Stomach (tissue), 9 donors: ENCODE data around the gene PKD1L1. TPM values are rescaled to one million over a fixed set of nuclear protein-coding genes. Genes with fewer than 3 reads are reported as not detected.

Source experiments
- DNase-seq, 2 donors: peaks; one replicate each; pipeline versions ENCODE4 v3.0.0 to v3.0.0-alpha.2; 2013 to 2019
- H3K27ac ChIP-seq, 5 donors: fragments of 200-600 bp in 4 of 5; sonication (generic) in 4 of 5; one replicate each; pipeline ENCODE4 v1.5.1; 2013 to 2019; ENCODE audit warnings: mild to moderate bottlenecking in 1 of 5, moderate library complexity in 1 of 5
- H3K27me3 ChIP-seq, 3 donors: fragments of 200-600 bp; sonication (generic); one replicate each; pipeline ENCODE4 v1.5.1; 2017 to 2019; ENCODE audit warnings: mixed run types in 1 of 3
- H3K36me3 ChIP-seq, 4 donors: fragments of 200-600 bp; sonication (generic); 1 replicate in 3 of 4; 2 replicates in 1 of 4; pipeline ENCODE4 v1.5.1; 2016 to 2019
- H3K4me1 ChIP-seq, 4 donors: fragments of 200-600 bp; sonication (generic); one replicate each; pipeline ENCODE4 v1.5.1; 2016 to 2019
- H3K4me3 ChIP-seq, 4 donors: fragments of 200-600 bp; sonication (generic) in 3 of 4; one replicate each; pipeline ENCODE4 v1.5.1; 2016 to 2019; ENCODE audit warnings: mild to moderate bottlenecking in 1 of 4
- H3K9me3 ChIP-seq, 4 donors: fragments of 200-600 bp; sonication (generic); one replicate each; pipeline ENCODE4 v1.5.1; 2016 to 2019
- EP300 ChIP-seq: sonication (generic); formaldehyde crosslinking; IDR thresholded peaks from one replicate; pipeline ENCODE4 v1.6.1; 2017; ENCODE audit warnings: antibody characterized with exemption
- POLR2A ChIP-seq, 4 donors: fragments of 450-650 bp; IDR thresholded peaks; one replicate each; pipeline ENCODE4 v1.6.1; 2016; ENCODE audit warnings: antibody characterized with exemption in 4 of 4, control low read depth in 2 of 4, mild to moderate bottlenecking in 1 of 4, moderate library complexity in 1 of 4
- POLR2AphosphoS5 ChIP-seq, 3 donors: sonication (generic); formaldehyde crosslinking; IDR thresholded peaks; one replicate each; pipeline ENCODE4 v1.6.1; 2016; ENCODE audit warnings: antibody characterized with exemption in 3 of 3
- WGBS, 5 donors: extraction: QIAGEN DNeasy Blood & Tissue Kit in 3 of 5; methylation state at CpG; one replicate each; pipeline versions ENCODE4 v1.1.5 to v1.1.7; 2013 to 2018; 5-methylcytosine and 5-hydroxymethylcytosine counted together
- intact Hi-C: fragments of 100-400 bp; cut with DNase I; formaldehyde crosslinking; loops from one replicate; pipeline ENCODE4 v1.15.1; 2023; ENCODE audit warnings: low total_unique reads
- polyA plus RNA-seq, 3 donors: library from polyadenylated mRNA; stranded (reverse); fragments of 200-250 nt; gene quantifications; one replicate each; pipeline ENCODE4 v1.2.3, GENCODE V29; 2013
- total RNA-seq, 5 donors: library from RNA; depleted of rRNA; stranded (reverse); fragments of >200 nt; gene quantifications; one replicate each; pipeline versions ENCODE4 v1.1.0 to v1.2.3, GENCODE V29; 2014 to 2016
- TF ChIP-seq, protein P1 (sequence below), 7 experiments: fragments of 450-650 bp in 4 of 7; fragments of 200-600 bp in 3 of 7; sonication (generic) in 3 of 7; IDR thresholded peaks; one replicate each; pipeline ENCODE4 v1.5.1; 2016 to 2019; ENCODE audit warnings: antibody characterized with exemption in 7 of 7, control low read depth in 2 of 7, mild to moderate bottlenecking in 1 of 7
- donor health status: healthy with polysubstance abuse.
- donor health status: Bipolar disorder and iron deficiency.
- donor health status: healthy.

The PKD1L1 gene
- total and polyA plus RNA-seq, 8 donors, result under 0.01 to 1.2 (median 0.10) TPM; not detected in 2

DNA sequence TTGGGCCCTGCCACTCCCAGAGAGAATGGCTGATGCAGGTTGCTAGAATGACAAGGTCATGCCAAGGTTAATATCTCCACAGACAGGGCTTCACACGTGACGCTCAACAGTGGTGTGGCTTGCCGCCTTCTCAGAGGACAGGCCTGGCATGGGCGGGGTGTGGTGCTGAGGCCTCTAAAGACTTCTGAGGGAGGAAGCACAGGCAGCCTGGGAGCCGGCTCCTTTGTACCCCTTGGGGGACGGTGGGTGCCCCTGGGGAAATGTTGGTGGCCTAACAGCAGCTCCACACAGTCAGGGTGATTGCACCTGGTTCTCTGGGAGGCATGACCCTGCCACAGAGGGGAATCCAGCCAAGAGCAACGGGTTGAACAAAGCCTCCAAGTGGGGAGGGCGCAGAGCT, 115.1 kb downstream of the PKD1L1 start:
- intact Hi-C loops, result no loop called here
- H3K36me3 ChIP-seq, result no peaks in the 10 kb centered on the region
- TF ChIP-seq POLR2AphosphoS5 (IDR thresholded peaks at IDR 0.05) (no peak), EP300 (no peak), POLR2A (IDR thresholded peaks at IDR 0.05) (no peak)
- TF ChIP-seq, protein P1, sequence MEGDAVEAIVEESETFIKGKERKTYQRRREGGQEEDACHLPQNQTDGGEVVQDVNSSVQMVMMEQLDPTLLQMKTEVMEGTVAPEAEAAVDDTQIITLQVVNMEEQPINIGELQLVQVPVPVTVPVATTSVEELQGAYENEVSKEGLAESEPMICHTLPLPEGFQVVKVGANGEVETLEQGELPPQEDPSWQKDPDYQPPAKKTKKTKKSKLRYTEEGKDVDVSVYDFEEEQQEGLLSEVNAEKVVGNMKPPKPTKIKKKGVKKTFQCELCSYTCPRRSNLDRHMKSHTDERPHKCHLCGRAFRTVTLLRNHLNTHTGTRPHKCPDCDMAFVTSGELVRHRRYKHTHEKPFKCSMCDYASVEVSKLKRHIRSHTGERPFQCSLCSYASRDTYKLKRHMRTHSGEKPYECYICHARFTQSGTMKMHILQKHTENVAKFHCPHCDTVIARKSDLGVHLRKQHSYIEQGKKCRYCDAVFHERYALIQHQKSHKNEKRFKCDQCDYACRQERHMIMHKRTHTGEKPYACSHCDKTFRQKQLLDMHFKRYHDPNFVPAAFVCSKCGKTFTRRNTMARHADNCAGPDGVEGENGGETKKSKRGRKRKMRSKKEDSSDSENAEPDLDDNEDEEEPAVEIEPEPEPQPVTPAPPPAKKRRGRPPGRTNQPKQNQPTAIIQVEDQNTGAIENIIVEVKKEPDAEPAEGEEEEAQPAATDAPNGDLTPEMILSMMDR (IDR thresholded peaks at IDR 0.05), result no peak
- H3K27ac ChIP-seq, result no peak overlapping the region
- no peaks in the 10 kb centered on the region for H3K9me3 ChIP-seq
- 84 to 89% (median 86%) methylated on average over 7 to 8 of the region's 8 CpGs for WGBS, 5 donors
- H3K4me1 ChIP-seq, result no peaks in the 10 kb centered on the region
- H3K4me3 ChIP-seq, result no peak overlapping the region
- H3K27me3 ChIP-seq, result no peaks in the 10 kb centered on the region
- DNase-seq, result no peak

DNA sequence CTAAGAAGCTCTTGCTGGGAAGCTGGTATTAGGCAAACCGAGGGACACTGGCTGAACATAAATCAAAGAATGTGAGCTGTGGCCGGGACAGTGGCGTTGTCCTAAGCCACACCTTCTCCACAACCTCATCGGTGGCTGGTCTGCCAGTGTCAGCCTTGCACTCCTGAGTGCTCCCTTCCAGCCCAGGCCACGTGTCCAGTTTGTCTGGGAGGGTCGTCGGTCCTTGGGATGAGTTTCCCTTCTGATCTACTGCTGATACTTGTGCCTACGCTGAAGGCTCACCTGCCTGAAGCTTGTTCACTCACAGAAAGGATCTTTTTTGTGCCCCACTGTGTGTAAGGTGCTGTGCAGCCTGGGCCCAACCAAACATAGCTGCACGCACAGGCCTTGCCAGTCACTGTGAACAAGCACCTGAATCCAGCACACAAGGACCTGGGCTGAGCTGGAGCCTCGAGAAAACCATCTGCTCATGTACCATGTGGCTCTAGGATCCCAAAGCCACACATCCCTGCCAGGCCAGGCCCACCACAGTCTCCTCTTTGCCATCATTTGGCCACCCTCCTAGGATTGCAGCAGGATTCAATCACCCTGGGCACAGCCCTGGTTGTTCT, 116.1 kb downstream of the PKD1L1 start:
- H3K27me3 ChIP-seq, result no peaks in the 10 kb centered on the region
- H3K4me3 ChIP-seq, result no peak overlapping the region
- TF ChIP-seq, protein P1 (IDR thresholded peaks at IDR 0.05), result no peak
- TF ChIP-seq EP300, result no peak
- TF ChIP-seq POLR2A (IDR thresholded peaks at IDR 0.05), result no peak
- TF ChIP-seq POLR2AphosphoS5 (IDR thresholded peaks at IDR 0.05), result no peak
- no peaks in the 10 kb centered on the region for H3K9me3 ChIP-seq
- H3K36me3 ChIP-seq, result no peaks in the 10 kb centered on the region
- no peak overlapping the region for H3K27ac ChIP-seq
- WGBS, 5 donors, result 81 to 92% (median 88%) methylated on average over 10 of the region's 10 CpGs
- intact Hi-C loops, result no loop called here
- no peak for DNase-seq
- no peaks in the 10 kb centered on the region for H3K4me1 ChIP-seq

DNA sequence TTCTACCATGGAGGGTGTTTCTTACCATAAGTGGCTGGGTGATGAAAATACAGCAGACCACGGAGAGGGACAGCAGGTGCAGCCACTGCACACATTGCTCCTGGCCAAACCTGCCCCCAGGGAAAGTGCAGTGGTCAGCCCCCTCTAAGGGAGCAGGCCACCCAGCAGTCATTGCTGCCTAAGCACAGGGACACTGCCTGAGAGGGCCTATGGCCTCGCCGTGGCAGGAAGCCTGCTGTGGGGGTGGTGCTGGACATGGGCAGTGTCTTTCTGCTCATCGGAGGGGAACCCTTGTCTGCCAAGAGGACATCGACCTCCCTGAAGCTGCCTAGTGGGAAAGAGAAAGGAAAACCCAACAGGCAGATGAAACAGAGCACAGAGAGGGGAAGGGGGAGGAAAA, 118.3 kb downstream of the PKD1L1 start:
- WGBS, 5 donors, result 72 to 89% (median 77%) methylated on average over 5 of the region's 5 CpGs
- no peaks in the 10 kb centered on the region for H3K9me3 ChIP-seq
- H3K36me3 ChIP-seq, result no peaks in the 10 kb centered on the region
- H3K4me3 ChIP-seq, result no peak overlapping the region
- no peak for DNase-seq
- H3K27me3 ChIP-seq, result no peaks in the 10 kb centered on the region
- H3K27ac ChIP-seq, result no peak overlapping the region
- H3K4me1 ChIP-seq, result no peaks in the 10 kb centered on the region
- intact Hi-C loops, result no loop called here
- TF ChIP-seq POLR2A (IDR thresholded peaks at IDR 0.05) (no peak), POLR2AphosphoS5 (IDR thresholded peaks at IDR 0.05) (no peak), EP300 (no peak)
- TF ChIP-seq, protein P1 (IDR thresholded peaks at IDR 0.05), result no peak

DNA sequence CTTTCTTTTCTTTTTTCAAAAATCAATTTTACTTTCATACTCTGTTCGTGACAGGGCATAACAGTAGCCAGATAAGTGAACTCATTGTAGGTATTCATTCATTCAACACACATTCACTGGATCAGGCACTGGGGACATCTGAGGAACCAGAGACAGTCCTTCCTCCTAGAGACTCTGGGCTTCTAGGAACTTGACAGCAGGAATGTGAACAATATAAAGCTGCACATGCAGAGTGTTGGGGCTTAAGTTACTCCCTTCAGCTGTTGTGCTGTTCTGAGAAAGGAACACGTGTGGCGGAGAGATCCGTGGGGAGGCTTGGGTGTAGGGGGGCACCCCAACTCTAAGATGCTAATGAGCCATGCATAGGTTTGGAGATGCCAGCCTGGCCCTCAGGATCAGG, 120.4 kb downstream of the PKD1L1 start:
- intact Hi-C loops, result no loop called here
- Histone ChIP-seq H3K27ac (no peak overlapping the region), H3K4me3 (no peak overlapping the region), H3K27me3 (no peaks in the 10 kb centered on the region), H3K36me3 (no peaks in the 10 kb centered on the region), H3K9me3 (no peaks in the 10 kb centered on the region), H3K4me1 (no peaks in the 10 kb centered on the region)
- WGBS, 5 donors, result 72 to 79% (median 76%) methylated on average over 4 of the region's 4 CpGs
- no peak for DNase-seq
- TF ChIP-seq, protein P1 (IDR thresholded peaks at IDR 0.05), result no peak
- TF ChIP-seq POLR2AphosphoS5 (IDR thresholded peaks at IDR 0.05), result no peak
- no peak for TF ChIP-seq EP300
- no peak for TF ChIP-seq POLR2A (IDR thresholded peaks at IDR 0.05)
